Measurements from ENCODE around the gene CREB5. TPM values are rescaled to one million over a fixed set of nuclear protein-coding genes. Genes with fewer than 3 reads are reported as not detected.
A peak's percentile ranks its signal among the peaks of the same experiment; 100 is the strongest.

Gene CREB5
- total and polyA plus RNA-seq, 8 donors: 2.5 to 11.5 (median 3.6) TPM

GRCh38 chr7:28855538-28856217, 443.4 kb downstream of the CREB5 start:
- intact Hi-C loops (cut with DNase I): no loop called here
- no peak for TF ChIP-seq CTCF (IDR thresholded peaks at IDR 0.05)
- no peaks in the 10 kb centered on the region for H3K36me3 ChIP-seq
- no peaks in the 10 kb centered on the region for H3K27me3 ChIP-seq
- ATAC-seq (peak in 3 of 4 donors; percentile 20 to 49 (median 42)), DNase-seq (peak in 2 of 6 donors; percentile 10 to 34), FAIRE-seq (no peak)
- H3K4me3 ChIP-seq: no peak overlapping the region
- peaks cover 0 to 4% (median 0%) of the 10 kb centered on the region in 3 donors for H3K4me1 ChIP-seq
- H3K27ac ChIP-seq: peak overlapping the region in 1 of 4 donors; percentile 58
- H3K9me3 ChIP-seq: no peaks in the 10 kb centered on the region
- WGBS, 2 donors: 53 to 54% methylated on average over 4 of the region's 4 CpGs

GRCh38 chr7:28856656-28857055, 444.3 kb downstream of the CREB5 start:
- ATAC-seq (no peak), FAIRE-seq (no peak), DNase-seq (no peak)
- H3K27me3 ChIP-seq: no peaks in the 10 kb centered on the region
- peak overlapping the region in 1 of 4 donors; percentile 10 for H3K27ac ChIP-seq
- TF ChIP-seq CTCF (IDR thresholded peaks at IDR 0.05): no peak
- peaks cover 0 to 4% (median 0%) of the 10 kb centered on the region in 3 donors for H3K4me1 ChIP-seq
- intact Hi-C loops (cut with DNase I): no loop called here
- no peaks in the 10 kb centered on the region for H3K36me3 ChIP-seq
- no peak overlapping the region for H3K4me3 ChIP-seq
- 50 to 57% methylated on average over 5 of the region's 5 CpGs for WGBS, 2 donors
- no peaks in the 10 kb centered on the region for H3K9me3 ChIP-seq

GRCh38 chr7:28858206-28858605, 445.9 kb downstream of the CREB5 start:
- ATAC-seq (no peak), FAIRE-seq (no peak), DNase-seq (no peak)
- H3K36me3 ChIP-seq: no peaks in the 10 kb centered on the region
- H3K4me3 ChIP-seq: no peak overlapping the region
- H3K27ac ChIP-seq: no peak overlapping the region
- H3K4me1 ChIP-seq: peaks cover 0 to 4% (median 0%) of the 10 kb centered on the region in 3 donors
- no peak for TF ChIP-seq CTCF (IDR thresholded peaks at IDR 0.05)
- H3K27me3 ChIP-seq: no peaks in the 10 kb centered on the region
- H3K9me3 ChIP-seq: no peaks in the 10 kb centered on the region
- intact Hi-C loops (cut with DNase I): no loop called here
- WGBS, 2 donors: 39 to 42% methylated on average over 1 of the region's 1 CpG

- Histone ChIP-seq H3K27ac (no peak overlapping the region), H3K9me3 (no peaks in the 10 kb centered on the region), H3K4me1 (no peaks in the 10 kb centered on the region), H3K36me3 (no peaks in the 10 kb centered on the region), H3K4me3 (no peak overlapping the region), H3K27me3 (no peaks in the 10 kb centered on the region)
- ATAC-seq (no peak), FAIRE-seq (no peak), DNase-seq (no peak)
- 80 to 82% methylated on average over 6 of the region's 6 CpGs for WGBS, 2 donors
- no peak for TF ChIP-seq CTCF (IDR thresholded peaks at IDR 0.05)
- intact Hi-C loops (cut with DNase I): no loop called here
Measured at GRCh38 chr7:28858895-28859294, 446.6 kb downstream of the CREB5 start.

- no peak for TF ChIP-seq CTCF (IDR thresholded peaks at IDR 0.05)
- Histone ChIP-seq H3K27ac (no peak overlapping the region), H3K27me3 (no peaks in the 10 kb centered on the region), H3K4me3 (no peak overlapping the region), H3K9me3 (no peaks in the 10 kb centered on the region), H3K4me1 (no peaks in the 10 kb centered on the region), H3K36me3 (no peaks in the 10 kb centered on the region)
- FAIRE-seq (no peak), DNase-seq (no peak), ATAC-seq (no peak)
- WGBS, 2 donors: 78 to 84% methylated on average over 4 of the region's 4 CpGs
- intact Hi-C loops (cut with DNase I): loop anchor here in 2 of 3 donors (10.0 kb wide), 2 partner anchors 477 to 487 kb away; no protein-coding TSS in a partner anchor
Measured at GRCh38 chr7:28861825-28862224, 449.5 kb downstream of the CREB5 start.

Measured in pancreas (tissue), 10 donors.